H1 (cell line): ENCODE results near the gene PPP2R3B. TPM values are rescaled to one million over a fixed set of nuclear protein-coding genes. Genes with fewer than 3 reads are reported as not detected.

Experiments used
- CTCF ChIA-PET: fragments of 300-600 bp; sonication (Branson Sonifier 250); formaldehyde crosslinking; loops from one replicate; lab custom pipeline; 2021; ENCODE audit not compliant: partially characterized antibody; lab: Charles Lee
- POLR2A ChIA-PET: fragments of 300-600 bp; sonication (Branson Sonifier 250); formaldehyde crosslinking; loops from one replicate; lab custom pipeline; 2021; ENCODE audit warnings: inconsistent platforms; ENCODE audit not compliant: partially characterized antibody; lab: Charles Lee
- DNase-seq, 2 experiments: peaks; one replicate each; pipeline versions ENCODE4 v3.0.0 to v3.0.0-alpha.2; 2010 to 2022; ENCODE audit warnings: low spot score in 2 of 2, low read depth in 1 of 2, mixed read lengths in 1 of 2
- FAIRE-seq: peaks from 2 replicates; lab custom pipeline; 2011; peaks lifted over from hg19 to GRCh38; lab: Jason Lieb, UNC
- H2AFZ ChIP-seq: 2 replicates; pipeline ENCODE4 v1.8.1; 2012; ENCODE audit warnings: low read length, inconsistent platforms
- H2AK5ac ChIP-seq: 2 replicates; pipeline ENCODE4 v1.6.1; 2013; ENCODE audit warnings: low read depth, low read length
- H2BK120ac ChIP-seq: replicated peaks from 2 replicates; pipeline ENCODE3; 2013; ENCODE audit warnings: low read depth, low read length, inconsistent platforms
- H2BK12ac ChIP-seq: 2 replicates; pipeline ENCODE4 v1.6.1; 2013; ENCODE audit warnings: low read depth, low read length
- H2BK15ac ChIP-seq: 2 replicates; pipeline ENCODE4 v1.6.1; 2013; ENCODE audit warnings: low read length
- H2BK20ac ChIP-seq: 2 replicates; pipeline ENCODE4 v1.6.1; 2013; ENCODE audit warnings: low read length
- H2BK5ac ChIP-seq: 2 replicates; pipeline ENCODE4 v1.6.1; 2013; ENCODE audit warnings: low read depth, low read length
- H3K14ac ChIP-seq: 2 replicates; pipeline ENCODE4 v1.6.1; 2013; ENCODE audit warnings: inconsistent platforms; ENCODE audit not compliant: insufficient read length
- H3K18ac ChIP-seq: 2 replicates; pipeline ENCODE4 v1.6.1; 2013; ENCODE audit warnings: low read length; ENCODE audit errors: extremely low read depth
- H3K23ac ChIP-seq: 2 replicates; pipeline ENCODE4 v1.6.1; 2013; ENCODE audit warnings: inconsistent platforms; ENCODE audit not compliant: insufficient read length
- H3K23me2 ChIP-seq: 2 replicates; pipeline ENCODE4 v1.6.1; 2013; ENCODE audit warnings: low read depth, low read length
- H3K27ac ChIP-seq: 2 replicates; pipeline ENCODE4 v1.6.1; 2011; ENCODE audit warnings: low read depth, low read length, inconsistent platforms
- H3K27me3 ChIP-seq, 4 experiments: replicated peaks in 1 of 4; 1 replicate in 1 of 4; 2 replicates in 3 of 4; pipeline versions ENCODE4 v1.6.1 to v1.8.1; 2011 to 2013; ENCODE audit warnings: low read length in 3 of 4, mild to moderate bottlenecking in 3 of 4, inconsistent platforms in 2 of 4, mixed read lengths in 2 of 4, moderate library complexity in 1 of 4; ENCODE audit not compliant: control insufficient read depth in 3 of 4, insufficient read depth in 3 of 4; ENCODE audit errors: extremely low read depth in 1 of 4
- H3K36me3 ChIP-seq, 4 experiments: 2 replicates each; pipeline versions ENCODE4 v1.6.1 to v1.8.1; 2011 to 2013; ENCODE audit warnings: mild to moderate bottlenecking in 4 of 4, low read length in 3 of 4, moderate library complexity in 2 of 4, control low read depth in 1 of 4, inconsistent platforms in 1 of 4; ENCODE audit not compliant: insufficient read depth in 4 of 4, control insufficient read depth in 2 of 4
- H3K4ac ChIP-seq: replicated peaks from 2 replicates; pipeline ENCODE3; 2013; ENCODE audit warnings: low read length, low read depth, mixed read lengths, inconsistent platforms; ENCODE audit not compliant: insufficient read length
- H3K4me1 ChIP-seq, 4 experiments: replicated peaks in 1 of 4; 1 replicate in 1 of 4; 2 replicates in 3 of 4; pipeline versions ENCODE4 v1.6.1 to v1.8.1; 2011 to 2013; ENCODE audit warnings: low read length in 3 of 4, inconsistent platforms in 2 of 4, mixed read lengths in 1 of 4; ENCODE audit not compliant: insufficient read depth in 4 of 4, control insufficient read depth in 3 of 4
- H3K4me2 ChIP-seq, 2 experiments: 2 replicates each; pipeline versions ENCODE4 v1.6.1 to v1.8.1; 2011 to 2013; ENCODE audit warnings: low read depth in 2 of 2, low read length in 2 of 2, control low read depth in 1 of 2, inconsistent platforms in 1 of 2, mild to moderate bottlenecking in 1 of 2; ENCODE audit not compliant: insufficient read depth in 1 of 2
- H3K4me3 ChIP-seq, 4 experiments: fragments of 200-600, 300-600 bp in 1 of 4; sonication (generic), shearing (Covaris generic), sonication (Bioruptor Twin) in 1 of 4; 2 replicates each; pipeline versions ENCODE4 v1.5.1 to v1.8.1; 2011 to 2016; ENCODE audit warnings: low read length in 4 of 4, low read depth in 3 of 4, control low read depth in 2 of 4, inconsistent platforms in 2 of 4, mild to moderate bottlenecking in 2 of 4, mixed read lengths in 1 of 4, moderate library complexity in 1 of 4; ENCODE audit not compliant: insufficient read depth in 2 of 4; ENCODE audit errors: extremely low read depth in 1 of 4
- H3K56ac ChIP-seq: replicated peaks from 2 replicates; pipeline ENCODE3; 2013; ENCODE audit warnings: low read depth, mild to moderate bottlenecking, mixed read lengths, low read length, inconsistent platforms; ENCODE audit not compliant: insufficient read length
- H3K79me1 ChIP-seq: 2 replicates; pipeline ENCODE4 v1.6.1; 2013; ENCODE audit warnings: low read depth, low read length, control low read depth
- H3K79me2 ChIP-seq, 2 experiments: 2 replicates each; pipeline versions ENCODE4 v1.6.1 to v1.8.1; 2012 to 2013; ENCODE audit warnings: low read length in 2 of 2, mild to moderate bottlenecking in 2 of 2, inconsistent platforms in 1 of 2; ENCODE audit not compliant: insufficient read depth in 2 of 2, control insufficient read depth in 1 of 2
- H3K9ac ChIP-seq, 4 experiments: replicated peaks in 1 of 4; 1 replicate in 1 of 4; 2 replicates in 3 of 4; pipeline versions ENCODE4 v1.6.1 to v1.8.1; 2011 to 2013; ENCODE audit warnings: low read depth in 3 of 4, low read length in 3 of 4, control low read depth in 2 of 4, mild to moderate bottlenecking in 2 of 4, moderate library complexity in 2 of 4, inconsistent platforms in 1 of 4; ENCODE audit errors: extremely low read depth in 1 of 4
- H3K9me3 ChIP-seq, 2 experiments: 2 replicates each; pipeline versions ENCODE4 v1.6.1 to v1.8.1; 2012 to 2013; ENCODE audit warnings: mild to moderate bottlenecking in 2 of 2, moderate library complexity in 2 of 2, control low read depth in 1 of 2, inconsistent platforms in 1 of 2, low read depth in 1 of 2, low read length in 1 of 2, mixed read lengths in 1 of 2; ENCODE audit not compliant: insufficient read depth in 2 of 2
- H4K20me1 ChIP-seq, 2 experiments: replicated peaks in 1 of 2; 2 replicates each; pipeline versions ENCODE3 to v1.8.1; 2011 to 2013; ENCODE audit warnings: inconsistent platforms in 2 of 2, low read length in 2 of 2, mild to moderate bottlenecking in 1 of 2; ENCODE audit not compliant: insufficient read depth in 2 of 2, control insufficient read depth in 1 of 2
- H4K5ac ChIP-seq: 2 replicates; pipeline ENCODE4 v1.6.1; 2013; ENCODE audit warnings: low read length, low read depth, mixed read lengths, inconsistent platforms; ENCODE audit not compliant: insufficient read length
- H4K8ac ChIP-seq: 2 replicates; pipeline ENCODE4 v1.8.0; 2013; ENCODE audit warnings: mild to moderate bottlenecking, moderate library complexity, low read length, inconsistent platforms; ENCODE audit not compliant: insufficient read depth; ENCODE audit errors: extremely low read depth
- H4K91ac ChIP-seq: replicated peaks from 2 replicates; pipeline ENCODE3; 2013; ENCODE audit warnings: low read length, mixed read lengths, inconsistent platforms; ENCODE audit not compliant: insufficient read length
- ATF3 ChIP-seq: IDR thresholded peaks from 2 replicates; pipeline ENCODE4 v1.6.1; 2011; ENCODE audit warnings: low read depth, mild to moderate bottlenecking, low read length; ENCODE audit not compliant: insufficient read depth
- CEBPB ChIP-seq: IDR thresholded peaks from 2 replicates; pipeline ENCODE4 v1.6.1; 2012; ENCODE audit warnings: low read depth, low read length
- CTBP2 ChIP-seq: IDR thresholded peaks from 2 replicates; pipeline ENCODE4 v1.7.0; 2011; ENCODE audit warnings: borderline replicate concordance, mild to moderate bottlenecking, moderate library complexity, mixed read lengths, low read length; ENCODE audit not compliant: insufficient read depth, insufficient read length
- GABPA ChIP-seq: IDR thresholded peaks from 2 replicates; pipeline ENCODE4 v1.6.1; 2011; ENCODE audit warnings: mild to moderate bottlenecking, low read length, moderate library complexity, borderline replicate concordance; ENCODE audit not compliant: insufficient read depth
- HDAC2 ChIP-seq, 2 experiments: fragments of 300-600 bp in 1 of 2; sonication (generic) in 1 of 2; IDR thresholded peaks; 2 replicates each; pipeline ENCODE4 v1.6.1; 2011 to 2012; ENCODE audit warnings: low read depth in 2 of 2, low read length in 2 of 2, mild to moderate bottlenecking in 2 of 2, moderate library complexity in 2 of 2, borderline replicate concordance in 1 of 2, inconsistent platforms in 1 of 2
- JUN ChIP-seq: IDR thresholded peaks from 2 replicates; pipeline ENCODE4 v1.6.1; 2011; ENCODE audit warnings: low read depth, mild to moderate bottlenecking, improper control_type of control experiment, low read length
- KDM1A ChIP-seq: fragments of 200-600, 300-600 bp; sonication (generic); IDR thresholded peaks from 2 replicates; pipeline ENCODE4 v1.7.1; 2016; ENCODE audit warnings: mild to moderate bottlenecking, low read length, borderline replicate concordance
- POLR2AphosphoS5 ChIP-seq: IDR thresholded peaks from 2 replicates; pipeline ENCODE4 v1.6.1; 2011; ENCODE audit warnings: low read depth, low read length
- SP4 ChIP-seq: IDR thresholded peaks from 2 replicates; pipeline ENCODE4 v1.6.1; 2012; ENCODE audit warnings: low read length, inconsistent platforms
- WGBS, 2 experiments: shearing (Covaris generic) in 1 of 2; methylation state at CpG; one replicate each; pipeline versions ENCODE4 v1.1.6 to v1.1.7; 2013 to 2015; ENCODE audit warnings: low lambda C conversion rate in 2 of 2, mixed read lengths in 2 of 2, inconsistent platforms in 1 of 2, low coverage in 1 of 2, missing lambda C conversion rate in 1 of 2; ENCODE audit not compliant: insufficient replicate concordance in 2 of 2, insufficient coverage in 1 of 2, insufficient read length in 1 of 2; ENCODE audit errors: extremely low coverage in 1 of 2, missing lambda C conversion rate in 1 of 2; 5-methylcytosine and 5-hydroxymethylcytosine counted together
- polyA plus RNA-seq, 7 experiments: library from polyadenylated mRNA; depleted of rRNA in 3 of 7; stranded (reverse) in 5 of 7; unstranded in 2 of 7; fragments of >200 nt in 5 of 7; fragments of 200-250 nt in 2 of 7; gene quantifications; 1 replicate in 5 of 7; 2 replicates in 1 of 7; 4 replicates in 1 of 7; pipeline versions ENCODE4 v1.2.1 to v1.2.3, GENCODE V29; 2011 to 2013; ENCODE audit warnings: missing spikeins in 2 of 7, mixed read lengths in 2 of 7
- total RNA-seq: library from RNA; stranded (reverse); fragmentation: NEBNext Ultra II Directional; extraction: Animal tissue kit (Norgen Biotek cat#: 25700); gene quantifications from 2 replicates; pipeline ENCODE4 v1.2.1, GENCODE V29; 2021

PPP2R3B gene
- total and polyA plus RNA-seq, 2 of the 8 experiments (the other 6 are each of a cell fraction or from before 2014, with no cell fraction given): 47.6 to 86.7 TPM

- no peaks in the 10 kb centered on the region; a peak in 1 of 4 replicates for H3K9me3 ChIP-seq
- DNase-seq (no peak), FAIRE-seq (no peak)
- WGBS, 2 experiments: 90% methylated on average over 17 of the region's 17 CpGs; no CpG with 5 or more reads in 1 of the 2 experiments
- no peaks in the 10 kb centered on the region for H3K23me2 ChIP-seq
- no peak overlapping the region for H3K4me2 ChIP-seq
- no peak overlapping the region for H3K27ac ChIP-seq
- H3K79me1 ChIP-seq: no peaks in the 10 kb centered on the region; the same call in 1 of the 2 replicates
- POLR2A ChIA-PET: no interaction called here
- H2BK12ac ChIP-seq: no peak overlapping the region
- H3K56ac ChIP-seq: no peak overlapping the region
- H4K8ac ChIP-seq: no peak overlapping the region; the same call in 1 of the 2 replicates
- no peak overlapping the region for H3K23ac ChIP-seq
- no peak overlapping the region for H2BK120ac ChIP-seq
- no peak overlapping the region for H2AFZ ChIP-seq
- TF ChIP-seq KDM1A (no peak), POLR2AphosphoS5 (no peak), CTBP2 (no peak), SP4 (no peak), JUN (no peak), CEBPB (no peak), ATF3 (no peak), GABPA (no peak), HDAC2 (IDR thresholded peaks at IDR 0.05; ENCODE audit: borderline replicate concordance in 1 of 2, low read depth in 2 of 2, low read length in 2 of 2) (no peak)
- no peak overlapping the region for H2AK5ac ChIP-seq
- H3K27me3 ChIP-seq: peaks cover 0 to 2% (median 0%) of the 10 kb centered on the region in 4 experiments; a peak in 1 of 7 replicates
- no peak overlapping the region for H4K91ac ChIP-seq
- H2BK5ac ChIP-seq: no peak overlapping the region
- no peak overlapping the region for H2BK15ac ChIP-seq
- no peak overlapping the region for H4K5ac ChIP-seq
- no peak overlapping the region for H2BK20ac ChIP-seq
- H3K14ac ChIP-seq: no peak overlapping the region
- peaks cover 0 to 5% (median 2%) of the 10 kb centered on the region in 4 experiments; a peak in 3 of 7 replicates for H3K4me1 ChIP-seq
- no peak overlapping the region for H3K9ac ChIP-seq
- H3K18ac ChIP-seq: no peak overlapping the region; the same call in 1 of the 2 replicates
- H3K4ac ChIP-seq: no peak overlapping the region
- peaks cover 5 to 40% (median 19%) of the 10 kb centered on the region in 4 experiments; a peak in 5 of 8 replicates for H3K36me3 ChIP-seq
- H4K20me1 ChIP-seq: peaks cover 0 to 16% of the 10 kb centered on the region in 2 experiments
- H3K79me2 ChIP-seq: no peaks in the 10 kb centered on the region
- no peak overlapping the region for H3K4me3 ChIP-seq
- CTCF ChIA-PET: no interaction called here
Measured at GRCh38 chrX:335758-336155, 51.0 kb downstream of the PPP2R3B start.
